Measurements from ENCODE around the gene CC2D2A.

- TF ChIP-seq CTCF (IDR thresholded peaks at IDR 0.05) (no peak), POLR2AphosphoS5 (IDR thresholded peaks at IDR 0.05; ENCODE audit: insufficient read depth in 1 of 2, low read depth in 1 of 2) (no peak), POLR2A (IDR thresholded peaks at IDR 0.05) (no peak)
Measured at GRCh38 chr4:15550491-15550890, 80.8 kb downstream of the CC2D2A start.

Data from vagina (tissue), 2 donors.